Gastroesophageal sphincter (tissue), 3 donors: Measurements from ENCODE around the gene SDHAF2.

Experiments used
- POLR2A ChIP-seq, 2 donors: fragments of 450-650 bp; IDR thresholded peaks; one replicate each; pipeline ENCODE4 v1.6.1; 2017; ENCODE audit warnings: antibody characterized with exemption in 2 of 2, mild to moderate bottlenecking in 2 of 2, moderate library complexity in 1 of 2
- TF ChIP-seq, protein P1 (sequence below), 4 experiments: fragments of 200-600 bp in 2 of 4; fragments of 450-650 bp in 2 of 4; sonication (generic) in 1 of 4; IDR thresholded peaks; one replicate each; pipeline ENCODE4 v1.5.1; 2017 to 2019; ENCODE audit warnings: antibody characterized with exemption in 4 of 4, mild to moderate bottlenecking in 2 of 4, moderate library complexity in 2 of 4

DNA sequence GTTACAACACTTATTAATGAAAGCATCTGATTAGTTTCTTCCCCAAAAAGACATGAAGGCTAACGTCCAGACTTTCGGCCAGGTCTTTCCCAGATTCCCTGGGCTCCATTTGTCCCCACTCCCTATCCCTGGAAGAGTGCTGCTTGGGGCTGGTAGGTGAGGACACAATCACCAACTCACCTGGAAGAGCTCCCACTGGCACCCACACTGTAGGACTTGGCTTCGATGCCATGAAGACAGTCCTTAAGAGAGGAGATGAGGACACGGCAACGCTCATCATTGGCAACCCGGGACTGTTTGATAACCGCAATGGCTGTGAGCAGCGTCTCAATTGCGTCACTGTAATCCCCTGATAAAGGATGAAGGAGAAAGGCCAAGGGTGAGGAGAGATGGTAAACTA is 18.3 kb upstream of the SDHAF2 start:
- TF ChIP-seq, protein P1, sequence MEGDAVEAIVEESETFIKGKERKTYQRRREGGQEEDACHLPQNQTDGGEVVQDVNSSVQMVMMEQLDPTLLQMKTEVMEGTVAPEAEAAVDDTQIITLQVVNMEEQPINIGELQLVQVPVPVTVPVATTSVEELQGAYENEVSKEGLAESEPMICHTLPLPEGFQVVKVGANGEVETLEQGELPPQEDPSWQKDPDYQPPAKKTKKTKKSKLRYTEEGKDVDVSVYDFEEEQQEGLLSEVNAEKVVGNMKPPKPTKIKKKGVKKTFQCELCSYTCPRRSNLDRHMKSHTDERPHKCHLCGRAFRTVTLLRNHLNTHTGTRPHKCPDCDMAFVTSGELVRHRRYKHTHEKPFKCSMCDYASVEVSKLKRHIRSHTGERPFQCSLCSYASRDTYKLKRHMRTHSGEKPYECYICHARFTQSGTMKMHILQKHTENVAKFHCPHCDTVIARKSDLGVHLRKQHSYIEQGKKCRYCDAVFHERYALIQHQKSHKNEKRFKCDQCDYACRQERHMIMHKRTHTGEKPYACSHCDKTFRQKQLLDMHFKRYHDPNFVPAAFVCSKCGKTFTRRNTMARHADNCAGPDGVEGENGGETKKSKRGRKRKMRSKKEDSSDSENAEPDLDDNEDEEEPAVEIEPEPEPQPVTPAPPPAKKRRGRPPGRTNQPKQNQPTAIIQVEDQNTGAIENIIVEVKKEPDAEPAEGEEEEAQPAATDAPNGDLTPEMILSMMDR (IDR thresholded peaks at IDR 0.05) = no peak
- TF ChIP-seq POLR2A (IDR thresholded peaks at IDR 0.05) = no peak
